GM23338 (cell line): ENCODE results near the gene GNB1L. TPM values are rescaled to one million over a fixed set of nuclear protein-coding genes. Genes with fewer than 3 reads are reported as not detected.

Source experiments
- ATAC-seq: fragments of 200-7000 bp; cut with Tn5 transposase; 3 replicates; pipeline ENCODE4 v1.9.1; 2020
- DNase-seq: peaks from one replicate; pipeline ENCODE4 v3.0.0-alpha.2; 2015; ENCODE audit warnings: low spot score
- H2AFZ ChIP-seq: fragments of 200-600 bp; sonication (generic); 2 replicates; pipeline ENCODE4 v1.8.0; 2016; ENCODE audit warnings: antibody characterized with exemption, mild to moderate bottlenecking, moderate library complexity
- H3F3A ChIP-seq: fragments of 200-600 bp; sonication (generic); replicated peaks from 2 replicates; pipeline ENCODE4 v1.8.0; 2017; ENCODE audit warnings: antibody characterized with exemption, mixed run types, low read depth
- H3K27ac ChIP-seq: fragments of 200-600 bp; sonication (generic); 2 replicates; pipeline ENCODE4 v1.6.1; 2016; ENCODE audit warnings: low read depth
- H3K27me3 ChIP-seq: fragments of 200-600 bp; sonication (generic); 2 replicates; pipeline ENCODE4 v1.8.0; 2016; ENCODE audit warnings: mild to moderate bottlenecking, mixed run types, moderate library complexity; ENCODE audit not compliant: insufficient read depth
- H3K36me3 ChIP-seq: fragments of 200-600 bp; sonication (generic); 2 replicates; pipeline ENCODE4 v1.8.0; 2016; ENCODE audit warnings: mild to moderate bottlenecking; ENCODE audit not compliant: insufficient read depth
- H3K4me1 ChIP-seq: fragments of 200-600 bp; sonication (generic); 2 replicates; pipeline ENCODE4 v1.8.0; 2016; ENCODE audit warnings: mild to moderate bottlenecking, moderate library complexity; ENCODE audit not compliant: insufficient read depth
- H3K4me2 ChIP-seq: fragments of 200-600 bp; sonication (generic); 2 replicates; pipeline ENCODE4 v1.7.1; 2017; ENCODE audit warnings: mixed run types
- H3K4me3 ChIP-seq: fragments of 200-600 bp; sonication (generic); 2 replicates; pipeline ENCODE4 v1.6.1; 2016; ENCODE audit warnings: mixed run types
- H3K79me2 ChIP-seq: fragments of 200-600 bp; sonication (generic); replicated peaks from 2 replicates; pipeline ENCODE4 v1.8.0; 2017; ENCODE audit warnings: mild to moderate bottlenecking; ENCODE audit not compliant: insufficient read depth
- H3K9me2 ChIP-seq: fragments of 200-600 bp; sonication (generic); 2 replicates; pipeline ENCODE4 v1.8.0; 2017; ENCODE audit not compliant: insufficient read depth
- H4K20me1 ChIP-seq: fragments of 200-600 bp; sonication (generic); replicated peaks from 2 replicates; pipeline ENCODE4 v1.8.0; 2017; ENCODE audit warnings: mild to moderate bottlenecking; ENCODE audit not compliant: insufficient read depth
- H3K27ac Mint-ChIP-seq: 2 replicates; pipeline ENCODE4 v1.8.0; 2020; ENCODE audit warnings: inconsistent platforms, mild to moderate bottlenecking, moderate library complexity, mixed read lengths
- H3K27me3 Mint-ChIP-seq: 3 replicates; pipeline ENCODE4 v1.8.0; 2022; ENCODE audit warnings: low read depth, mild to moderate bottlenecking, moderate library complexity, mixed read lengths, inconsistent platforms; ENCODE audit not compliant: insufficient read depth, poor library complexity
- H3K36me3 Mint-ChIP-seq: 3 replicates; pipeline ENCODE4 v1.8.0; 2021; ENCODE audit warnings: low read depth, mild to moderate bottlenecking, inconsistent platforms, moderate library complexity, mixed read lengths
- H3K4me1 Mint-ChIP-seq: 3 replicates; pipeline ENCODE4 v1.8.0; 2020; ENCODE audit warnings: mild to moderate bottlenecking, inconsistent platforms, mixed read lengths
- H3K4me3 Mint-ChIP-seq: 3 replicates; pipeline ENCODE4 v1.8.0; 2021; ENCODE audit warnings: moderate library complexity, mild to moderate bottlenecking, inconsistent platforms, mixed read lengths
- H3K9me3 Mint-ChIP-seq: 3 replicates; pipeline ENCODE4 v1.8.0; 2020; ENCODE audit warnings: moderate library complexity, mild to moderate bottlenecking, inconsistent platforms, mixed read lengths
- CTCF ChIP-seq, 2 experiments: fragments of 200-600 bp in 1 of 2; sonication (generic) in 1 of 2; conservative IDR thresholded peaks; 2 replicates each; pipeline versions ENCODE4 v1.5.1 to v1.6.1; 2016 to 2017; ENCODE audit warnings: antibody characterized with exemption in 2 of 2, low read depth in 2 of 2, mild to moderate bottlenecking in 2 of 2, moderate library complexity in 1 of 2
- JUNB ChIP-seq: IDR thresholded peaks from one replicate; pipeline ENCODE4 v1.6.1; 2016; ENCODE audit warnings: antibody characterized with exemption; ENCODE audit not compliant: unreplicated experiment
- polyA plus RNA-seq: library from polyadenylated mRNA; unstranded; fragments of >200 nt; fragmentation: Nextera tagmentation; extraction: Ambion mirVana; gene quantifications from 2 replicates; pipeline ENCODE4 v1.2.1, GENCODE V29; 2016
- total RNA-seq: library from RNA; depleted of rRNA; stranded (reverse); fragments of >200 nt; shearing (Covaris generic); gene quantifications from 2 replicates; pipeline ENCODE4 v1.2.3, GENCODE V29; 2014; rRNA removed
- TF ChIP-seq, protein P1 (sequence below): IDR thresholded peaks from 2 replicates; pipeline ENCODE4 v1.6.1; 2016; ENCODE audit warnings: antibody characterized with exemption
- TF ChIP-seq, protein P2 (sequence below): IDR thresholded peaks from one replicate; pipeline ENCODE4 v1.6.1; 2018; ENCODE audit warnings: antibody characterized with exemption; ENCODE audit not compliant: unreplicated experiment

Gene GNB1L
- total and polyA plus RNA-seq, 2 experiments from 2014 or later: 15.2 to 27.8 TPM

- Mint-ChIP-seq H3K4me1 (peaks cover 6% of the 10 kb centered on the region; the same call in 2 of the 3 replicates), H3K27me3 (peaks cover 33% of the 10 kb centered on the region), H3K9me3 (no peaks in the 10 kb centered on the region), H3K27ac (no peak overlapping the region), H3K36me3 (no peaks in the 10 kb centered on the region), H3K4me3 (no peak overlapping the region)
- H3K4me3 ChIP-seq: no peak overlapping the region
- no peaks in the 10 kb centered on the region for H3K36me3 ChIP-seq
- no peak overlapping the region for H3K27ac ChIP-seq
- H3K4me2 ChIP-seq: no peak overlapping the region
- H3F3A ChIP-seq: no peaks in the 10 kb centered on the region
- H3K9me2 ChIP-seq: no peaks in the 10 kb centered on the region
- ATAC-seq: no peak
- no peak for DNase-seq
- no peaks in the 10 kb centered on the region for H3K79me2 ChIP-seq
- TF ChIP-seq, protein P1, sequence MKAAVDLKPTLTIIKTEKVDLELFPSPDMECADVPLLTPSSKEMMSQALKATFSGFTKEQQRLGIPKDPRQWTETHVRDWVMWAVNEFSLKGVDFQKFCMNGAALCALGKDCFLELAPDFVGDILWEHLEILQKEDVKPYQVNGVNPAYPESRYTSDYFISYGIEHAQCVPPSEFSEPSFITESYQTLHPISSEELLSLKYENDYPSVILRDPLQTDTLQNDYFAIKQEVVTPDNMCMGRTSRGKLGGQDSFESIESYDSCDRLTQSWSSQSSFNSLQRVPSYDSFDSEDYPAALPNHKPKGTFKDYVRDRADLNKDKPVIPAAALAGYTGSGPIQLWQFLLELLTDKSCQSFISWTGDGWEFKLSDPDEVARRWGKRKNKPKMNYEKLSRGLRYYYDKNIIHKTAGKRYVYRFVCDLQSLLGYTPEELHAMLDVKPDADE: no peak
- TF ChIP-seq JUNB (no peak), CTCF (conservative IDR thresholded peaks at IDR 0.05; ENCODE audit: low read depth in 2 of 2) (no peak)
- TF ChIP-seq, protein P2, sequence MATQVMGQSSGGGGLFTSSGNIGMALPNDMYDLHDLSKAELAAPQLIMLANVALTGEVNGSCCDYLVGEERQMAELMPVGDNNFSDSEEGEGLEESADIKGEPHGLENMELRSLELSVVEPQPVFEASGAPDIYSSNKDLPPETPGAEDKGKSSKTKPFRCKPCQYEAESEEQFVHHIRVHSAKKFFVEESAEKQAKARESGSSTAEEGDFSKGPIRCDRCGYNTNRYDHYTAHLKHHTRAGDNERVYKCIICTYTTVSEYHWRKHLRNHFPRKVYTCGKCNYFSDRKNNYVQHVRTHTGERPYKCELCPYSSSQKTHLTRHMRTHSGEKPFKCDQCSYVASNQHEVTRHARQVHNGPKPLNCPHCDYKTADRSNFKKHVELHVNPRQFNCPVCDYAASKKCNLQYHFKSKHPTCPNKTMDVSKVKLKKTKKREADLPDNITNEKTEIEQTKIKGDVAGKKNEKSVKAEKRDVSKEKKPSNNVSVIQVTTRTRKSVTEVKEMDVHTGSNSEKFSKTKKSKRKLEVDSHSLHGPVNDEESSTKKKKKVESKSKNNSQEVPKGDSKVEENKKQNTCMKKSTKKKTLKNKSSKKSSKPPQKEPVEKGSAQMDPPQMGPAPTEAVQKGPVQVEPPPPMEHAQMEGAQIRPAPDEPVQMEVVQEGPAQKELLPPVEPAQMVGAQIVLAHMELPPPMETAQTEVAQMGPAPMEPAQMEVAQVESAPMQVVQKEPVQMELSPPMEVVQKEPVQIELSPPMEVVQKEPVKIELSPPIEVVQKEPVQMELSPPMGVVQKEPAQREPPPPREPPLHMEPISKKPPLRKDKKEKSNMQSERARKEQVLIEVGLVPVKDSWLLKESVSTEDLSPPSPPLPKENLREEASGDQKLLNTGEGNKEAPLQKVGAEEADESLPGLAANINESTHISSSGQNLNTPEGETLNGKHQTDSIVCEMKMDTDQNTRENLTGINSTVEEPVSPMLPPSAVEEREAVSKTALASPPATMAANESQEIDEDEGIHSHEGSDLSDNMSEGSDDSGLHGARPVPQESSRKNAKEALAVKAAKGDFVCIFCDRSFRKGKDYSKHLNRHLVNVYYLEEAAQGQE: no peak
- H3K27me3 ChIP-seq: peaks cover under 1% of the 10 kb centered on the region; the same call in 1 of the 2 replicates
- no peak overlapping the region for H2AFZ ChIP-seq
- H4K20me1 ChIP-seq: no peaks in the 10 kb centered on the region
- no peaks in the 10 kb centered on the region; the same call in 1 of the 2 replicates for H3K4me1 ChIP-seq
Observed at GRCh38 chr22:19733755-19734154, 120.9 kb downstream of the GNB1L start.

Other genes with a start within 250 kb of the GNB1L start
- gene SEPTIN5, start 140.4 kb downstream of the GNB1L start, total RNA-seq: 7.7 and 17.2 TPM in 2 replicates
- 4.3 and 5.6 TPM in 2 replicates for gene SEPTIN5, start 140.4 kb downstream of the GNB1L start, polyA plus RNA-seq
- 1.3 TPM in 1 of 2 replicates, not detected in the other for gene GP1BB, start 131.3 kb downstream of the GNB1L start, total RNA-seq
- 0.53 and 1.1 TPM in 2 replicates for gene GP1BB, start 131.3 kb downstream of the GNB1L start, polyA plus RNA-seq
- 0.23 and 0.66 TPM in 2 replicates for gene TBX1, start 94.1 kb downstream of the GNB1L start, total RNA-seq
- 0.19 TPM in 2 replicates for gene TBX1, start 94.1 kb downstream of the GNB1L start, polyA plus RNA-seq
- gene RTL10, start within 50 bp of the GNB1L start, total RNA-seq: 17.4 and 19.2 TPM in 2 replicates
- 7.8 and 9.4 TPM in 2 replicates for gene RTL10, start within 50 bp of the GNB1L start, polyA plus RNA-seq
- 29.8 and 35.1 TPM in 2 replicates for gene COMT, start 86.9 kb upstream of the GNB1L start, total RNA-seq
- gene COMT, start 86.9 kb upstream of the GNB1L start, polyA plus RNA-seq: 29.6 and 32.6 TPM in 2 replicates
- gene TXNRD2, start 86.9 kb upstream of the GNB1L start, total RNA-seq: 11.2 and 14.1 TPM in 2 replicates
- gene TXNRD2, start 86.9 kb upstream of the GNB1L start, polyA plus RNA-seq: 9.2 and 12.4 TPM in 2 replicates
- gene ARVCF, start 161.9 kb upstream of the GNB1L start, total RNA-seq: 87.3 and 122 TPM in 2 replicates
- 15.3 and 15.6 TPM in 2 replicates for gene ARVCF, start 161.9 kb upstream of the GNB1L start, polyA plus RNA-seq
- gene TANGO2, start 166.2 kb upstream of the GNB1L start, total RNA-seq: 15.0 and 20.2 TPM in 2 replicates
- 6.7 and 6.9 TPM in 2 replicates for gene TANGO2, start 166.2 kb upstream of the GNB1L start, polyA plus RNA-seq
- 41.6 and 48.9 TPM in 2 replicates for gene DGCR8, start 225.4 kb upstream of the GNB1L start, total RNA-seq
- 11.4 and 12.2 TPM in 2 replicates for gene DGCR8, start 225.4 kb upstream of the GNB1L start, polyA plus RNA-seq